ENCODE measurements around the gene CCAR1. TPM values are rescaled to one million over a fixed set of nuclear protein-coding genes. Genes with fewer than 3 reads are reported as not detected.
"Not testable (repeated sequence)": the region's sequence is repeated elsewhere in the genome, so short reads cannot be mapped to it uniquely, and the experiment has no call there.

Gene CCAR1
- polyA plus RNA-seq, 3 donors: 16.7 to 26.3 (median 23.4) TPM

- H3K4me1 Mint-ChIP-seq, H3K27ac Mint-ChIP-seq: not testable (repeated sequence)
Observed at GRCh38 chr10:68822626-68823025, 101.6 kb downstream of the CCAR1 start.

GRCh38 chr10:68826764-68827591 is 105.9 kb downstream of the CCAR1 start, which contains the start of gene STOX1:
STOX1 (plus strand) TSS chr10:68827531; CDS start chr10:68827624, 93 bp downstream.
- no peak within 1 kb of the TSS for H3K27ac Mint-ChIP-seq
- no peak within 1 kb of the TSS for H3K27ac ChIP-seq (ENCODE audit: low read depth in 1 of 2, low read length in 2 of 2)

More at GRCh38 chr10:68822626-68823025, 101.6 kb downstream of the CCAR1 start:
- H2AFZ ChIP-seq (ENCODE audit: insufficient read depth, low read depth, low read length, poor library complexity, severe bottlenecking); H3K4me3 Mint-ChIP-seq; H3K36me3 Mint-ChIP-seq; H3K9me3 ChIP-seq (replicated peaks in 1 of 2; ENCODE audit: control insufficient read depth in 1 of 2, insufficient read depth in 1 of 2, low read length in 2 of 2); H3K36me3 ChIP-seq (replicated peaks in 1 of 2; ENCODE audit: control insufficient read depth in 1 of 2, insufficient read depth in 2 of 2, low read length in 2 of 2); H3K79me2 ChIP-seq (ENCODE audit: insufficient read depth, low read length); H4K20me1 ChIP-seq (ENCODE audit: insufficient read depth, low read length); H3K27ac ChIP-seq (ENCODE audit: low read depth in 1 of 2, low read length in 2 of 2); H3K4me2 ChIP-seq (replicated peaks; ENCODE audit: extremely low read depth, low read length, poor library complexity, severe bottlenecking); H3K4me1 ChIP-seq (ENCODE audit: control insufficient read depth in 1 of 2, insufficient read depth in 2 of 2, low read length in 2 of 2); intact Hi-C loops (cut with micrococcal nuclease); H3K9ac ChIP-seq (ENCODE audit: insufficient read depth, low read length, poor library complexity, severe bottlenecking); H3K4me3 ChIP-seq (replicated peaks in 1 of 3; ENCODE audit: low read depth in 2 of 3, low read length in 3 of 3); DNase-seq: not testable (repeated sequence)
- 86% methylated on average over 1 of the region's 2 CpGs for WGBS (ENCODE audit: insufficient coverage)
- H3K27me3 ChIP-seq (ENCODE audit: control insufficient read depth in 2 of 2, insufficient read depth in 2 of 2, low read length in 2 of 2): peaks cover 0 to 12% of the 10 kb centered on the region in 2 donors
- H3K9me3 Mint-ChIP-seq: peaks cover 0 to 15% (median 3%) of the 10 kb centered on the region in 7 donors
- peaks cover 16 to 20% (median 16%) of the 10 kb centered on the region in 3 donors for H3K27me3 Mint-ChIP-seq (ENCODE audit: low read depth in 3 of 3)

GRCh38 chr10:68827592-68827959 is 106.5 kb downstream of the CCAR1 start:
- Histone ChIP-seq H3K27me3 (ENCODE audit: control insufficient read depth in 2 of 2, insufficient read depth in 2 of 2, low read length in 2 of 2) (peaks cover 10 to 30% of the 10 kb centered on the region in 2 donors), H3K4me2 (replicated peaks; ENCODE audit: extremely low read depth, low read length, poor library complexity, severe bottlenecking) (peak overlapping the region; percentile 73), H2AFZ (ENCODE audit: insufficient read depth, low read depth, low read length, poor library complexity, severe bottlenecking) (peak overlapping the region; percentile 83), H3K4me3 (replicated peaks in 1 of 3; ENCODE audit: low read depth in 2 of 3, low read length in 3 of 3) (peak overlapping the region in 1 of 3 experiments; percentile 79)
- H3K4me1 Mint-ChIP-seq; H3K4me3 Mint-ChIP-seq; H3K36me3 ChIP-seq (replicated peaks in 1 of 2; ENCODE audit: control insufficient read depth in 1 of 2, insufficient read depth in 2 of 2, low read length in 2 of 2); DNase-seq; intact Hi-C loops (cut with micrococcal nuclease); H3K36me3 Mint-ChIP-seq; H3K9ac ChIP-seq (ENCODE audit: insufficient read depth, low read length, poor library complexity, severe bottlenecking); H3K9me3 ChIP-seq (replicated peaks in 1 of 2; ENCODE audit: control insufficient read depth in 1 of 2, insufficient read depth in 1 of 2, low read length in 2 of 2); H3K27ac ChIP-seq (ENCODE audit: low read depth in 1 of 2, low read length in 2 of 2); H3K27ac Mint-ChIP-seq; H4K20me1 ChIP-seq (ENCODE audit: insufficient read depth, low read length); H3K79me2 ChIP-seq (ENCODE audit: insufficient read depth, low read length); H3K4me1 ChIP-seq (ENCODE audit: control insufficient read depth in 1 of 2, insufficient read depth in 2 of 2, low read length in 2 of 2): not testable (repeated sequence)
- no CpG with 5 or more reads among the region's 58 CpGs for WGBS (ENCODE audit: insufficient coverage)
- Mint-ChIP-seq H3K27me3 (ENCODE audit: low read depth in 3 of 3) (peaks cover 35 to 38% (median 38%) of the 10 kb centered on the region in 3 donors), H3K9me3 (peaks cover 0 to 12% (median 2%) of the 10 kb centered on the region in 7 donors)

More at GRCh38 chr10:68826764-68827591, 105.9 kb downstream of the CCAR1 start, which contains the start of gene STOX1:
- Mint-ChIP-seq H3K4me1 (peaks cover 9% of the 10 kb centered on the region), H3K27me3 (ENCODE audit: low read depth in 3 of 3) (peaks cover 35 to 38% (median 38%) of the 10 kb centered on the region in 3 donors), H3K36me3 (no peaks in the 10 kb centered on the region), H3K9me3 (peaks cover 0 to 15% (median 3%) of the 10 kb centered on the region in 7 donors), H3K4me3 (peak within 1 kb of the TSS; percentile 68 to 85)
- TF ChIP-seq CTCF (IDR thresholded peaks at IDR 0.05): no peak
- Histone ChIP-seq H3K9me3 (replicated peaks in 1 of 2; ENCODE audit: control insufficient read depth in 1 of 2, insufficient read depth in 1 of 2, low read length in 2 of 2) (no peaks in the 10 kb centered on the region), H3K4me1 (ENCODE audit: control insufficient read depth in 1 of 2, insufficient read depth in 2 of 2, low read length in 2 of 2) (peaks cover 5 to 7% of the 10 kb centered on the region in 2 donors), H3K36me3 (replicated peaks in 1 of 2; ENCODE audit: control insufficient read depth in 1 of 2, insufficient read depth in 2 of 2, low read length in 2 of 2) (no peaks in the 10 kb centered on the region), H3K79me2 (ENCODE audit: insufficient read depth, low read length) (no peaks in the 10 kb centered on the region), H3K4me2 (replicated peaks; ENCODE audit: extremely low read depth, low read length, poor library complexity, severe bottlenecking) (peak within 1 kb of the TSS; percentile 73), H4K20me1 (ENCODE audit: insufficient read depth, low read length) (no peaks in the 10 kb centered on the region), H3K27me3 (ENCODE audit: control insufficient read depth in 2 of 2, insufficient read depth in 2 of 2, low read length in 2 of 2) (peaks cover 10 to 30% of the 10 kb centered on the region in 2 donors), H3K4me3 (replicated peaks in 1 of 3; ENCODE audit: low read depth in 2 of 3, low read length in 3 of 3) (peak within 1 kb of the TSS; percentile 21 to 79 (median 40)), H3K9ac (ENCODE audit: insufficient read depth, low read length, poor library complexity, severe bottlenecking) (peak within 1 kb of the TSS; percentile 49), H2AFZ (ENCODE audit: insufficient read depth, low read depth, low read length, poor library complexity, severe bottlenecking) (peak within 1 kb of the TSS; percentile 83)
- intact Hi-C loops (cut with micrococcal nuclease): no loop called here
- 6% methylated on average over 60 of the region's 63 CpGs for WGBS (ENCODE audit: insufficient coverage)
- DNase-seq: peak in 1 of 3 donors; percentile 12
